Neuronal stem cell (in vitro differentiated cells): Measurements from ENCODE around the gene G3BP1.
"Not testable (repeated sequence)": the region's sequence is repeated elsewhere in the genome, so short reads cannot be mapped to it uniquely, and the experiment has no call there.

ENCODE experiments used
- DNase-seq: peaks from one replicate; pipeline ENCODE4 v3.0.0-alpha.2; 2013; ENCODE audit warnings: low spot score
- H2AFZ ChIP-seq: one replicate; pipeline ENCODE4 v1.6.1; 2013; ENCODE audit warnings: mild to moderate bottlenecking, low read length, inconsistent platforms
- H2AK5ac ChIP-seq: 2 replicates; pipeline ENCODE4 v1.6.1; 2013; ENCODE audit warnings: low read depth, mild to moderate bottlenecking, inconsistent platforms, low read length, moderate library complexity, mixed read lengths
- H2BK120ac ChIP-seq: 2 replicates; pipeline ENCODE4 v1.6.1; 2013; ENCODE audit warnings: low read depth, mild to moderate bottlenecking, inconsistent platforms, low read length, moderate library complexity, mixed read lengths
- H2BK12ac ChIP-seq: one replicate; pipeline ENCODE4 v1.6.1; 2013; ENCODE audit warnings: low read length, inconsistent platforms
- H2BK15ac ChIP-seq: 2 replicates; pipeline ENCODE4 v1.6.1; 2013; ENCODE audit warnings: mild to moderate bottlenecking, low read length, inconsistent platforms, mixed read lengths
- H2BK5ac ChIP-seq: one replicate; pipeline ENCODE4 v1.6.1; 2013; ENCODE audit warnings: inconsistent platforms, mild to moderate bottlenecking, low read length, moderate library complexity
- H3K14ac ChIP-seq: one replicate; pipeline ENCODE4 v1.6.1; 2013; ENCODE audit warnings: low read length, inconsistent platforms
- H3K18ac ChIP-seq: 2 replicates; pipeline ENCODE4 v1.6.1; 2013; ENCODE audit warnings: low read length, inconsistent platforms
- H3K23ac ChIP-seq: 2 replicates; pipeline ENCODE4 v1.6.1; 2013; ENCODE audit warnings: low read depth, mild to moderate bottlenecking, mixed read lengths, low read length, inconsistent platforms; ENCODE audit not compliant: poor library complexity
- H3K27ac ChIP-seq: replicated peaks from 3 replicates; pipeline ENCODE4 v1.5.1; 2013; ENCODE audit warnings: low read length, inconsistent platforms
- H3K27me3 ChIP-seq, 3 experiments: 2 replicates each; pipeline ENCODE4 v1.6.1; 2013; ENCODE audit warnings: low read length in 3 of 3, mild to moderate bottlenecking in 2 of 3, inconsistent platforms in 1 of 3, low read depth in 1 of 3, mixed read lengths in 1 of 3, moderate library complexity in 1 of 3; ENCODE audit not compliant: control insufficient read depth in 3 of 3, insufficient read depth in 3 of 3
- H3K36me3 ChIP-seq, 2 donors: replicated peaks in 1 of 2; 2 replicates each; pipeline ENCODE4 v1.6.1; 2013; ENCODE audit warnings: low read length in 2 of 2; ENCODE audit not compliant: control insufficient read depth in 2 of 2, insufficient read depth in 2 of 2
- H3K4ac ChIP-seq: 2 replicates; pipeline ENCODE4 v1.6.1; 2013; ENCODE audit warnings: inconsistent platforms, mild to moderate bottlenecking, low read length, moderate library complexity
- H3K4me1 ChIP-seq, 2 donors: 1 replicate in 1 of 2; 2 replicates in 1 of 2; pipeline ENCODE4 v1.6.1; 2013; ENCODE audit warnings: low read length in 2 of 2, low read depth in 1 of 2; ENCODE audit not compliant: control insufficient read depth in 2 of 2, insufficient read depth in 1 of 2
- H3K4me2 ChIP-seq: one replicate; pipeline ENCODE4 v1.6.1; 2013; ENCODE audit warnings: mild to moderate bottlenecking, low read length, inconsistent platforms; ENCODE audit not compliant: insufficient read depth, poor library complexity, severe bottlenecking
- H3K4me3 ChIP-seq, 2 donors: 2 replicates each; pipeline ENCODE4 v1.5.1; 2013; ENCODE audit warnings: low read length in 2 of 2, mild to moderate bottlenecking in 2 of 2, inconsistent platforms in 1 of 2, moderate library complexity in 1 of 2
- H3K79me1 ChIP-seq: one replicate; pipeline ENCODE4 v1.6.1; 2013; ENCODE audit warnings: low read depth, mild to moderate bottlenecking, inconsistent platforms, low read length, moderate library complexity
- H3K9ac ChIP-seq: one replicate; pipeline ENCODE4 v1.6.1; 2013; ENCODE audit warnings: mild to moderate bottlenecking, low read depth, low read length, inconsistent platforms; ENCODE audit not compliant: poor library complexity
- H3K9me3 ChIP-seq, 2 donors: replicated peaks in 1 of 2; 2 replicates each; pipeline versions ENCODE3 to v1.6.1; 2013; ENCODE audit warnings: low read length in 2 of 2, mild to moderate bottlenecking in 2 of 2, inconsistent platforms in 1 of 2, low read depth in 1 of 2, mixed read lengths in 1 of 2, moderate library complexity in 1 of 2; ENCODE audit not compliant: control insufficient read depth in 2 of 2, insufficient read depth in 1 of 2
- H4K8ac ChIP-seq: one replicate; pipeline ENCODE4 v1.6.1; 2013; ENCODE audit warnings: low read depth, mild to moderate bottlenecking, inconsistent platforms, low read length, moderate library complexity
- H4K91ac ChIP-seq: one replicate; pipeline ENCODE4 v1.6.1; 2013; ENCODE audit warnings: low read length, low read depth, mild to moderate bottlenecking, inconsistent platforms; ENCODE audit not compliant: poor library complexity
- WGBS, 2 donors: extraction: QIAGEN DNeasy Blood & Tissue Kit; methylation state at CpG; one replicate each; pipeline ENCODE4 v1.1.7; 2013; ENCODE audit warnings: missing lambda C conversion rate in 2 of 2, mixed read lengths in 1 of 2; ENCODE audit not compliant: insufficient read length in 2 of 2, insufficient replicate concordance in 1 of 2; ENCODE audit errors: extremely low coverage in 2 of 2; 5-methylcytosine and 5-hydroxymethylcytosine counted together

Gene G3BP1

GRCh38 chr5:151779531-151780125 is 7.9 kb downstream of the G3BP1 start:
- Histone ChIP-seq H3K4me1 (peaks cover 0 to 3% of the 10 kb centered on the region in 2 donors), H3K27ac (no peak overlapping the region), H3K14ac (no peak overlapping the region), H2BK120ac (no peak overlapping the region), H3K27me3 (no peaks in the 10 kb centered on the region), H2BK15ac (no peak overlapping the region), H4K8ac (no peak overlapping the region), H2BK12ac (no peak overlapping the region), H3K23ac (no peak overlapping the region), H3K4ac (no peak overlapping the region), H3K79me1 (peaks cover 3% of the 10 kb centered on the region), H3K9ac (no peak overlapping the region), H4K91ac (no peak overlapping the region), H3K4me2 (no peak overlapping the region), H2AK5ac (no peak overlapping the region), H3K36me3 (peaks cover 2 to 74% of the 10 kb centered on the region in 2 donors), H3K4me3 (no peak overlapping the region), H2BK5ac (no peak overlapping the region), H3K18ac (no peak overlapping the region), H2AFZ (no peak overlapping the region), H3K9me3 (peaks cover 0 to 8% of the 10 kb centered on the region in 2 donors)
- DNase-seq: no peak
- no CpG with 5 or more reads among the region's 3 CpGs for WGBS, 2 donors

GRCh38 chr5:151780348-151780747 is 8.6 kb downstream of the G3BP1 start:
- peaks cover 0 to 8% of the 10 kb centered on the region in 2 donors for H3K9me3 ChIP-seq
- H3K18ac ChIP-seq: no peak overlapping the region
- H3K36me3 ChIP-seq: peaks cover 2 to 74% of the 10 kb centered on the region in 2 donors
- H2BK12ac ChIP-seq: no peak overlapping the region
- H3K79me1 ChIP-seq: peaks cover 3% of the 10 kb centered on the region
- H3K4me2 ChIP-seq: no peak overlapping the region
- DNase-seq: no peak
- no peak overlapping the region for H4K8ac ChIP-seq
- no peaks in the 10 kb centered on the region for H3K27me3 ChIP-seq
- H3K4me1 ChIP-seq: peaks cover 0 to 2% of the 10 kb centered on the region in 2 donors
- peak overlapping the region; percentile 37 for H3K9ac ChIP-seq
- no peak overlapping the region for H2BK15ac ChIP-seq
- no peak overlapping the region for H3K4ac ChIP-seq
- H2BK120ac ChIP-seq: no peak overlapping the region
- H3K27ac ChIP-seq: no peak overlapping the region
- no peak overlapping the region for H4K91ac ChIP-seq
- H3K23ac ChIP-seq: no peak overlapping the region
- H3K4me3 ChIP-seq: no peak overlapping the region
- WGBS, 2 donors: no CpG with 5 or more reads among the region's 11 CpGs
- H3K14ac ChIP-seq: no peak overlapping the region
- H2BK5ac ChIP-seq: no peak overlapping the region
- no peak overlapping the region for H2AFZ ChIP-seq
- no peak overlapping the region for H2AK5ac ChIP-seq

GRCh38 chr5:151781201-151781600 is 9.4 kb downstream of the G3BP1 start:
- no peak overlapping the region for H3K14ac ChIP-seq
- H4K8ac ChIP-seq: no peak overlapping the region
- peaks cover 2 to 71% of the 10 kb centered on the region in 2 donors for H3K36me3 ChIP-seq
- no peak overlapping the region for H3K4me2 ChIP-seq
- H2BK120ac ChIP-seq: no peak overlapping the region
- H3K4ac ChIP-seq: no peak overlapping the region
- no peak for DNase-seq
- H2BK15ac ChIP-seq: no peak overlapping the region
- H2BK5ac ChIP-seq: no peak overlapping the region
- H2AK5ac ChIP-seq: no peak overlapping the region
- H3K4me3 ChIP-seq: no peak overlapping the region
- H3K9ac ChIP-seq: no peak overlapping the region
- H2BK12ac ChIP-seq: no peak overlapping the region
- no peak overlapping the region for H3K18ac ChIP-seq
- H3K4me1 ChIP-seq: no peaks in the 10 kb centered on the region
- no peak overlapping the region for H3K27ac ChIP-seq
- no peak overlapping the region for H4K91ac ChIP-seq
- peaks cover 0 to 8% of the 10 kb centered on the region in 2 donors for H3K9me3 ChIP-seq
- peaks cover 3% of the 10 kb centered on the region for H3K79me1 ChIP-seq
- H3K27me3 ChIP-seq: no peaks in the 10 kb centered on the region
- no CpG with 5 or more reads among the region's 1 CpG for WGBS, 2 donors
- no peak overlapping the region for H2AFZ ChIP-seq
- no peak overlapping the region for H3K23ac ChIP-seq

- H2AFZ ChIP-seq, H4K91ac ChIP-seq, H3K4ac ChIP-seq, H3K18ac ChIP-seq, H3K9me3 ChIP-seq, H3K27me3 ChIP-seq, H3K4me2 ChIP-seq, H3K4me3 ChIP-seq, H3K23ac ChIP-seq, H3K9ac ChIP-seq, H3K27ac ChIP-seq, H3K4me1 ChIP-seq, H2BK12ac ChIP-seq, H2BK120ac ChIP-seq, DNase-seq, H3K79me1 ChIP-seq, H2BK15ac ChIP-seq, H2BK5ac ChIP-seq, H3K14ac ChIP-seq, H2AK5ac ChIP-seq, H4K8ac ChIP-seq: not testable (repeated sequence)
- peaks cover 6 to 71% of the 10 kb centered on the region in 2 donors for H3K36me3 ChIP-seq
- WGBS, 2 donors: no CpG with 5 or more reads among the region's 16 CpGs
Observed at GRCh38 chr5:151783664-151784063, 11.9 kb downstream of the G3BP1 start.
